GM18907 (cell line): ENCODE results near the gene EPB41.

Source experiments
- ATAC-seq: cut with Tn5 transposase; IDR thresholded peaks from one replicate; pipeline ENCODE4 v1.9.1; 2021; ENCODE audit warnings: mild to moderate bottlenecking, moderate library complexity; ENCODE audit not compliant: unreplicated experiment

EPB41 gene

GRCh38 chr1:29162025-29162424, 247.7 kb downstream of the EPB41 start:
- no peak for ATAC-seq

- ATAC-seq, result no peak
These were observed 248.2 kb downstream of the EPB41 start for GRCh38 chr1:29162476-29163138.

- no peak for ATAC-seq
These were observed 250.2 kb downstream of the EPB41 start for GRCh38 chr1:29164588-29164987.

DNA sequence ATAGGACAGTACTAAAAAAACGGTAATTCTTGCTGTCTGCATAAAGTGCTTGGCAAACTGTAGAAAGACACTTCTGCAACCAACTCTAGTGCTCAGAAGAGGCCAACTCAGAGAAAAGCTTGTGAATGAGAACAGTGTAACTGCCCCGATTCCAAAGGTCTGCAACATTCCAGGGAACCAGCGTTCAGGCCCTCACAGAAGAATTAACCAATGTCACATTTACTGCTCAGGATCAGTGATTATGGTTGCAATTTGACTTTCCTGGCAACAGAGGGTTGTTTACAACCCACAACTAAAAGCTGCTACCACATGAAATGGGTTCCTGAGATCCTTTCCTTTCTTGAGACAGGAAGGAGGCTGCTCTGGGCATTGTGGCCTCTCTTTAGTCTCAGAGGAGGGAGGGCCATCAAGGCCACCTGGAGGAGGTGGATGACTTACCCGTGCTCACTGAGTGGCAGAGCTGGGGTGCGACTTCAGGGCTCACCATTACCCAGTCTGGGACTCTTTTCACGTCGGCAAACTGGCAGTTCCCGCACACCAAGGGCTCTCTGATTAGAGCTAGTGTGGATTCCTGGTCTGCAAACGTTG, 252.0 kb downstream of the EPB41 start:
- no peak for ATAC-seq

DNA sequence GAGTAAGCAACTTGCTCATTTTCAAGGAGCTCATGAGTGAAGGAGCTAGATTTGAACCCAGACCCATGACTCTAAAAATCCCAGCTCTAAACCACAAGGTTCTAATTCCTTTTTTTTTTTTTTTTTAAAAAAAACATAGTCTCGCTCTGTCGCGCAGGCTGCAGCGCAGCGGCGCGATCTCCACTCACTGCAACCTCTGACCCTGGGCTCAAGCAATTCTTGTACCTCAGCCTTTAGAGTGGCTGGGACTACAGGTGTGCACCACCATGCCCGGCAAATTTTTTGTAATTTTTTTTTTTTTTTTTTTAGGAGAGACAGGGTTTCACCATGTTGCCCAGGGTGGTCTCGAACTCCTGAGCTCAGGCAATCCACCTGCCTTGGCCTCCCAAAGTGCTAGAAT, 253.5 kb downstream of the EPB41 start:
- no peak for ATAC-seq
